Activated naive CD8-positive, alpha-beta T cell (primary cell): ENCODE measurements around the gene MCC.

ENCODE experiments used
- H3K27ac Mint-ChIP-seq: one replicate; pipeline ENCODE4 v1.8.0; 2021; ENCODE audit warnings: mixed read lengths
- H3K27me3 Mint-ChIP-seq: one replicate; pipeline ENCODE4 v1.8.0; 2021; ENCODE audit warnings: mixed read lengths
- H3K36me3 Mint-ChIP-seq: one replicate; pipeline ENCODE4 v1.8.0; 2021; ENCODE audit warnings: mixed read lengths
- H3K4me1 Mint-ChIP-seq: one replicate; pipeline ENCODE4 v1.8.0; 2021; ENCODE audit warnings: low read depth, mixed read lengths
- H3K4me3 Mint-ChIP-seq: one replicate; pipeline ENCODE4 v1.8.0; 2021; ENCODE audit warnings: mild to moderate bottlenecking, mixed read lengths
- H3K9me3 Mint-ChIP-seq: one replicate; pipeline ENCODE4 v1.8.0; 2021; ENCODE audit warnings: low read depth, mixed read lengths

The MCC gene

GRCh38 chr5:113036826-113037225, 451.4 kb downstream of the MCC start:
- no peaks in the 10 kb centered on the region for H3K36me3 Mint-ChIP-seq
- H3K27me3 Mint-ChIP-seq, result no peaks in the 10 kb centered on the region
- H3K4me1 Mint-ChIP-seq, result peaks cover 2% of the 10 kb centered on the region
- no peak overlapping the region for H3K4me3 Mint-ChIP-seq
- no peak overlapping the region for H3K27ac Mint-ChIP-seq
- H3K9me3 Mint-ChIP-seq, result no peaks in the 10 kb centered on the region

- Mint-ChIP-seq H3K27ac (no peak overlapping the region), H3K36me3 (no peaks in the 10 kb centered on the region), H3K9me3 (no peaks in the 10 kb centered on the region), H3K27me3 (no peaks in the 10 kb centered on the region), H3K4me3 (no peak overlapping the region), H3K4me1 (peaks cover 1% of the 10 kb centered on the region)
Measured at GRCh38 chr5:113036321-113036720, 451.9 kb downstream of the MCC start.

GRCh38 chr5:113035096-113035495, 453.2 kb downstream of the MCC start:
- no peaks in the 10 kb centered on the region for H3K36me3 Mint-ChIP-seq
- no peaks in the 10 kb centered on the region for H3K27me3 Mint-ChIP-seq
- H3K27ac Mint-ChIP-seq, result no peak overlapping the region
- H3K9me3 Mint-ChIP-seq, result no peaks in the 10 kb centered on the region
- no peak overlapping the region for H3K4me3 Mint-ChIP-seq
- H3K4me1 Mint-ChIP-seq, result peaks cover 1% of the 10 kb centered on the region

GRCh38 chr5:113034182-113034773, 454.0 kb downstream of the MCC start:
- Mint-ChIP-seq H3K27ac (no peak overlapping the region), H3K4me1 (peaks cover 1% of the 10 kb centered on the region), H3K27me3 (no peaks in the 10 kb centered on the region), H3K4me3 (no peak overlapping the region), H3K36me3 (peaks cover 4% of the 10 kb centered on the region), H3K9me3 (no peaks in the 10 kb centered on the region)

DNA sequence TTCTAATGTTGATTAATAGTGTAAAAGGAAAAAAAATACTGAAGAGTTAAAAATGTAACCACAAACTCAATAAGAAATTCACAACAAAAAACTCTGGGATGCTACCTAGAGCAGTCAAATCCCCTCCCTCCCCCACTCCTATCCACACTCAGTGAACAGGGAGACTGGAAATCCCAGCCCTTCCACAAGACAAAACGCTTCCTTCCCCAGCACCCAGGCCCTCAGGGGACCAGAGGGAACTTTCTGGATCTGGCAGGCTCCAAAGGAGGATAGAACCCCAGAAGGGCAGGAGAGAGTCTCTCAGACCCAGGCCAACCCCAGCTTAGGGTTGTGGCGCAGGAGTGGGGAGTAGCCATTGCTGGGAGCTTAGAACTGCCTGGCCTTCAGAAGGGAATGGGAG, 456.7 kb downstream of the MCC start:
- Mint-ChIP-seq H3K27ac (no peak overlapping the region), H3K27me3 (no peaks in the 10 kb centered on the region), H3K4me3 (no peak overlapping the region), H3K36me3 (peaks cover 12% of the 10 kb centered on the region), H3K9me3 (no peaks in the 10 kb centered on the region), H3K4me1 (peaks cover 1% of the 10 kb centered on the region)

DNA sequence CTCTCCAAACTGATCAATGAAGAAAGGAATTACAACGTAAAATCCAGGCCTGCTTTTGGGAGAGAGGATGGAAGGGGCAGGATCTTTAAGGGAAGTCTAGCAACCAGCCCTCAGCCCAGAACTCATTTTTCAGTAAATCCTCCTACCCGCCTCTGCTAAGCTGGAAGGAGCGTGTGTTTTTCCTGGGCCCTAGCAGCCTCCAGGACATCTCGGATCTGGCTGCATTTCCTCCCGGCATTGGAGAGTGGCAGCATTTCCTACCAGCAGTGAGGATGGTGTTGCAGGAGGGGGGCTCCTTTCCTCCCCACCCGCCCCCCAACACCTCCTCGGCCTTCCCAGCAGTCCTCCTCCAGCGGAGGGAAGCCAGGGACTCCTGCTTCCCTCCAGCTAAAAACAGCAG, 457.1 kb downstream of the MCC start:
- no peak overlapping the region for H3K4me3 Mint-ChIP-seq
- H3K36me3 Mint-ChIP-seq, result peaks cover 12% of the 10 kb centered on the region
- H3K9me3 Mint-ChIP-seq, result no peaks in the 10 kb centered on the region
- peaks cover 1% of the 10 kb centered on the region for H3K4me1 Mint-ChIP-seq
- H3K27ac Mint-ChIP-seq, result no peak overlapping the region
- H3K27me3 Mint-ChIP-seq, result no peaks in the 10 kb centered on the region

DNA sequence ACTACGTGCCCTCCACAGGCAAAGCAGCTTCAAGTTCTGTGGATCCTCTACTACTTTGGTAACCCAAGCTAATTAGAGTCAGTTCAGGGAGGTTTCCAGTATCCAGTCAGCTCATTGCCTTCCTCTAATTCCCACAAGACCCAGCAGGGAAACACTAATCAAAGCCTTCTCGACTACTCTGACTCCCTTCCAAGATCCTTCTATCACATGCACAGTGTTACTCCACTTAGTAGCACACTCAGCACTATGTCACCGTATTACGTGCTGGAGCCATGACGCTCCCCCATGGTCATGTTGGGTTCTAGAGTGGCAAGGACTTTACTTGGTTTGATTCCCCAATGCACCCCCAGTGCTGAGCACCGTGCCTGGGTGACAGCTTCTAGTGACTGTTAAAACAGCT, 458.6 kb downstream of the MCC start:
- no peak overlapping the region for H3K27ac Mint-ChIP-seq
- H3K4me3 Mint-ChIP-seq, result no peak overlapping the region
- no peaks in the 10 kb centered on the region for H3K9me3 Mint-ChIP-seq
- peaks cover 4% of the 10 kb centered on the region for H3K4me1 Mint-ChIP-seq
- H3K27me3 Mint-ChIP-seq, result no peaks in the 10 kb centered on the region
- peaks cover 15% of the 10 kb centered on the region for H3K36me3 Mint-ChIP-seq

DNA sequence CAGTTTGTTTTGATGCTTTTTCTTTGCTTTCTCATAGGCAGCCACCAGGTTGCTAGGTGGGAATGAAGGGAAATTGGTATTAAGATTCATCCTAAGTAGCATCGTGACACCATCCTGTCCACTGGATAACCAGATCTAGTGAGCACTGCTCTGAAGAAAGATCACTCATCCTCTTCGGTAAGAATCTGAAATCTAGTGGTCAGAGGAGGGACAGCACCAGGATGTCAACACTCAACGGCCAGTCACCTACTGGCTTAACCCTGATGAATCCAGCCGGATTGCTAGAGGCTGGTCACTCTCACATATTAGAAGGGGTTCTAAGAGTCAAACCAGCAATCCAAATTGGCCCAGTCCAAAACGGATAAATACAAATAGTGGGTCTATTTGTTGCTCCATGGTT, 460.8 kb downstream of the MCC start:
- no peaks in the 10 kb centered on the region for H3K9me3 Mint-ChIP-seq
- H3K36me3 Mint-ChIP-seq, result peaks cover 15% of the 10 kb centered on the region
- H3K4me3 Mint-ChIP-seq, result no peak overlapping the region
- H3K27ac Mint-ChIP-seq, result no peak overlapping the region
- no peaks in the 10 kb centered on the region for H3K27me3 Mint-ChIP-seq
- peaks cover 23% of the 10 kb centered on the region for H3K4me1 Mint-ChIP-seq

- Mint-ChIP-seq H3K27me3 (no peaks in the 10 kb centered on the region), H3K4me1 (peaks cover 27% of the 10 kb centered on the region), H3K9me3 (no peaks in the 10 kb centered on the region), H3K27ac (no peak overlapping the region), H3K36me3 (peaks cover 15% of the 10 kb centered on the region), H3K4me3 (no peak overlapping the region)
Measured at GRCh38 chr5:113027015-113027414, 461.2 kb downstream of the MCC start.

DNA sequence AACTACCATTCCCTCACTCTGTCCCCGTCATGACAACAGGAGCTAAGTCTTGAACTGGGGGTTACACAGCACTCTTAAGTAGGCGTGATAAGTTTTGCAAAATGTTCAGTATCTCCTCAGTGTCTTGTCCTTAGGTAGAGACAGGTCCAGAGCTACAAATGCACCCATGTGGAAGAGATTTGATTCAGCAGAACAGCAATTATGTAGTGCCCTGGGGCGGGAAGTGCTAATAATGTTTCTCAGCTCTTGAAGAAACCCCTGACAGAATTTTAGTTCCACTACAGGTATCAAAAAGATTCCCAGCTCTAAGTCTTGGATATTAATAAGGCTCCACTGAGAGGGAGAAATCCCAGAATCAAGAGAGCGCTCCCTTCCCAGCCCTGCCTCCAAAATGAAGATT, 462.0 kb downstream of the MCC start:
- Mint-ChIP-seq H3K4me3 (no peak overlapping the region), H3K36me3 (peaks cover 15% of the 10 kb centered on the region), H3K9me3 (no peaks in the 10 kb centered on the region), H3K27me3 (no peaks in the 10 kb centered on the region), H3K4me1 (peaks cover 35% of the 10 kb centered on the region), H3K27ac (peak overlapping the region; percentile 5)

- peaks cover 15% of the 10 kb centered on the region for H3K36me3 Mint-ChIP-seq
- no peaks in the 10 kb centered on the region for H3K27me3 Mint-ChIP-seq
- peak overlapping the region; percentile 22 for H3K27ac Mint-ChIP-seq
- no peaks in the 10 kb centered on the region for H3K9me3 Mint-ChIP-seq
- no peak overlapping the region for H3K4me3 Mint-ChIP-seq
- peaks cover 41% of the 10 kb centered on the region for H3K4me1 Mint-ChIP-seq
Measured at GRCh38 chr5:113025596-113025995, 462.7 kb downstream of the MCC start.

- Mint-ChIP-seq H3K4me3 (no peak overlapping the region), H3K36me3 (peaks cover 13% of the 10 kb centered on the region), H3K27me3 (no peaks in the 10 kb centered on the region), H3K9me3 (no peaks in the 10 kb centered on the region), H3K4me1 (peaks cover 54% of the 10 kb centered on the region), H3K27ac (no peak overlapping the region)
Measured at GRCh38 chr5:113024076-113024697, 464.1 kb downstream of the MCC start.

DNA sequence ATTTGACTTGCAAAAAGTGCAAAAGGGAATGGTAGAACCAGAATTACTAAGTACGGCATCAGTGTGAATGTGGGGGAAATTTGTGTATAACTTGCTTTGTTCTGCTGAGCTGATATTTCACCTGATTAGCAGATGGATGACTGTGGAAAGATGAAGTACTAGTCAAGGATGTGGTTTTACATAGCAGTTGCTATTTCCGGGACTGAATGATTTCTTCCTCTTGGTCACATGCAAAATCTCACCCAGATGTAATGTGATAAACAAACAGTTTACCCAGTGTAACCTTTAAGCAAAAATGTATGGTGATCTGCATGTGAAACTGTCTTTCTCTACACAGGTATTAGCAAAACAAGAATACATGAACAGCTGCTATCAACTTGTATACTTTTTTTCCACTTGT, 465.6 kb downstream of the MCC start:
- peak overlapping the region; percentile 51 for H3K4me3 Mint-ChIP-seq
- no peaks in the 10 kb centered on the region for H3K27me3 Mint-ChIP-seq
- peaks cover 69% of the 10 kb centered on the region for H3K4me1 Mint-ChIP-seq

GRCh38 chr5:113020461-113021273, 467.6 kb downstream of the MCC start:
- Mint-ChIP-seq H3K36me3 (peaks cover 14% of the 10 kb centered on the region), H3K27me3 (no peaks in the 10 kb centered on the region), H3K9me3 (no peaks in the 10 kb centered on the region), H3K27ac (peak overlapping the region; percentile 7), H3K4me1 (peaks cover 76% of the 10 kb centered on the region), H3K4me3 (peak overlapping the region; percentile 6)

More for the DNA sequence above, 465.6 kb downstream of the MCC start:
- peaks cover 15% of the 10 kb centered on the region for H3K36me3 Mint-ChIP-seq
- H3K9me3 Mint-ChIP-seq, result no peaks in the 10 kb centered on the region
- peak overlapping the region; percentile 83 for H3K27ac Mint-ChIP-seq

- peak overlapping the region; percentile 18 for H3K27ac Mint-ChIP-seq
- no peaks in the 10 kb centered on the region for H3K27me3 Mint-ChIP-seq
- H3K4me1 Mint-ChIP-seq, result peaks cover 62% of the 10 kb centered on the region
- H3K4me3 Mint-ChIP-seq, result no peak overlapping the region
- H3K36me3 Mint-ChIP-seq, result peaks cover 16% of the 10 kb centered on the region
- H3K9me3 Mint-ChIP-seq, result no peaks in the 10 kb centered on the region
Measured at GRCh38 chr5:113017881-113018635, 470.2 kb downstream of the MCC start.
